Measurements from ENCODE around the gene MRPL49. TPM values are rescaled to one million over a fixed set of nuclear protein-coding genes. Genes with fewer than 3 reads are reported as not detected.

Gene MRPL49
- total RNA-seq, 1 experiment from 2014 or later, result 111 TPM

GRCh38 chr11:65107078-65107477 is 15.0 kb upstream of the MRPL49 start:
- H3K4me1 ChIP-seq (ENCODE audit: control insufficient read depth, insufficient read depth, low read length), result peaks cover 19% of the 10 kb centered on the region
- H3K27me3 ChIP-seq (ENCODE audit: control insufficient read depth, insufficient read depth, low read length), result no peaks in the 10 kb centered on the region
- no peaks in the 10 kb centered on the region for H3K9me3 ChIP-seq (ENCODE audit: control insufficient read depth, insufficient read depth, low read depth, low read length)
- no peak for TF ChIP-seq REST (IDR thresholded peaks at IDR 0.05; ENCODE audit: insufficient read depth in 1 of 2, low read depth in 2 of 2, low read length in 1 of 2)
- TF ChIP-seq SIN3A (IDR thresholded peaks at IDR 0.05; ENCODE audit: borderline replicate concordance, insufficient read depth, low read depth, low read length), result no peak
- TF ChIP-seq, protein P1, sequence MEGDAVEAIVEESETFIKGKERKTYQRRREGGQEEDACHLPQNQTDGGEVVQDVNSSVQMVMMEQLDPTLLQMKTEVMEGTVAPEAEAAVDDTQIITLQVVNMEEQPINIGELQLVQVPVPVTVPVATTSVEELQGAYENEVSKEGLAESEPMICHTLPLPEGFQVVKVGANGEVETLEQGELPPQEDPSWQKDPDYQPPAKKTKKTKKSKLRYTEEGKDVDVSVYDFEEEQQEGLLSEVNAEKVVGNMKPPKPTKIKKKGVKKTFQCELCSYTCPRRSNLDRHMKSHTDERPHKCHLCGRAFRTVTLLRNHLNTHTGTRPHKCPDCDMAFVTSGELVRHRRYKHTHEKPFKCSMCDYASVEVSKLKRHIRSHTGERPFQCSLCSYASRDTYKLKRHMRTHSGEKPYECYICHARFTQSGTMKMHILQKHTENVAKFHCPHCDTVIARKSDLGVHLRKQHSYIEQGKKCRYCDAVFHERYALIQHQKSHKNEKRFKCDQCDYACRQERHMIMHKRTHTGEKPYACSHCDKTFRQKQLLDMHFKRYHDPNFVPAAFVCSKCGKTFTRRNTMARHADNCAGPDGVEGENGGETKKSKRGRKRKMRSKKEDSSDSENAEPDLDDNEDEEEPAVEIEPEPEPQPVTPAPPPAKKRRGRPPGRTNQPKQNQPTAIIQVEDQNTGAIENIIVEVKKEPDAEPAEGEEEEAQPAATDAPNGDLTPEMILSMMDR (IDR thresholded peaks at IDR 0.05), result no peak
- TF ChIP-seq TCF7L2 (IDR thresholded peaks at IDR 0.05; ENCODE audit: low read depth, low read length), result no peak
- TF ChIP-seq POLR2AphosphoS5 (IDR thresholded peaks at IDR 0.05; ENCODE audit: low read depth, low read length), result no peak
- DNase-seq (ENCODE audit: low read depth, low spot score) (no peak), ATAC-seq (no peak)
- H3K27ac ChIP-seq (ENCODE audit: low read length), result no peak overlapping the region
- ChIA-PET CTCF (no interaction called here), POLR2A (no interaction called here)
- no peak overlapping the region for H3K4me3 ChIP-seq (ENCODE audit: low read depth in 2 of 2, low read length in 2 of 2)
- no TSS peak for BruUV-seq (replicated peaks)
- H3K36me3 ChIP-seq (ENCODE audit: control insufficient read depth, insufficient read depth, low read length), result no peaks in the 10 kb centered on the region
- in situ Hi-C loops (cut with HindIII; ENCODE audit: low pct_unique_long_range_greater_than_20kb, low sequenced_read_pairs), result no loop called here
- intact Hi-C loops (cut with micrococcal nuclease; ENCODE audit: unreplicated experiment), result no loop called here

GRCh38 chr11:65107751-65108468 is 14.2 kb upstream of the MRPL49 start:
- CTCF ChIA-PET, result no interaction called here
- intact Hi-C loops (cut with micrococcal nuclease; ENCODE audit: unreplicated experiment), result no loop called here
- Histone ChIP-seq H3K27me3 (ENCODE audit: control insufficient read depth, insufficient read depth, low read length) (no peaks in the 10 kb centered on the region), H3K9me3 (ENCODE audit: control insufficient read depth, insufficient read depth, low read depth, low read length) (no peaks in the 10 kb centered on the region), H3K27ac (ENCODE audit: low read length) (no peak overlapping the region), H3K4me3 (ENCODE audit: low read depth in 2 of 2, low read length in 2 of 2) (no peak overlapping the region), H3K4me1 (ENCODE audit: control insufficient read depth, insufficient read depth, low read length) (peaks cover 13% of the 10 kb centered on the region), H3K36me3 (ENCODE audit: control insufficient read depth, insufficient read depth, low read length) (no peaks in the 10 kb centered on the region)
- ATAC-seq (no peak), DNase-seq (ENCODE audit: low read depth, low spot score) (no peak)
- in situ Hi-C loops (cut with HindIII; ENCODE audit: low pct_unique_long_range_greater_than_20kb, low sequenced_read_pairs), result no loop called here
- POLR2A ChIA-PET, result no interaction called here
- no TSS peak for BruUV-seq (replicated peaks)
- TF ChIP-seq SIN3A (IDR thresholded peaks at IDR 0.05; ENCODE audit: borderline replicate concordance, insufficient read depth, low read depth, low read length) (no peak), TCF7L2 (IDR thresholded peaks at IDR 0.05; ENCODE audit: low read depth, low read length) (no peak), REST (IDR thresholded peaks at IDR 0.05; ENCODE audit: insufficient read depth in 1 of 2, low read depth in 2 of 2, low read length in 1 of 2) (no peak), POLR2AphosphoS5 (IDR thresholded peaks at IDR 0.05; ENCODE audit: low read depth, low read length) (no peak)
- TF ChIP-seq, protein P1 (IDR thresholded peaks at IDR 0.05), result no peak

All from Panc1 (cell line).